ENCODE results near the gene MTO1.

The MTO1 gene

DNA sequence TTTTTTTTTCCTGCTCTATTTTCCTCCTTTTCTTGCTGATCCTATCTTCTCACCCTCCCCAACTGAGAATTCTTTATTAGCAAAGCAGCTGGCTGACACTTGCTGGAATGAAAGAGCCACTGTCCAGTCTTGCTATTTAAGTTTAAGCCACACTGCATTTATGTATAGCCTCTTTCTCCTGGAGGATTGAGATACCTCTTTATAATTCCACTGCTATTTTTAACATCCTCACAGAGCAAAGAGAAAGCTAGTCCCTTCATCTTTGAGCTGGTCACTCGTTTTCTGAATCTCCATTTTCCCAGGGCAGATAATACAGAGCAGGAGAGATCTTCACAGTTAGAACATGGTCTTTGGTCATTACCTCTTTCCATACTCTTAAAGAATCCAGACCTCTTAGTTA is 95.3 kb downstream of the MTO1 start:
- H3K4me1 ChIP-seq = peaks cover 0 to 19% (median 2%) of the 10 kb centered on the region in 10 experiments; a peak in 8 of 20 replicates
- no peaks in the 10 kb centered on the region for H3K9me3 ChIP-seq (replicated peaks in 1 of 11)
- H3K27me3 ChIP-seq = no peaks in the 10 kb centered on the region
- no peak overlapping the region for H3K27ac ChIP-seq
- no peaks in the 10 kb centered on the region for H4K20me1 ChIP-seq
- TF ChIP-seq Cebpa-rat (IDR thresholded peaks at IDR 0.05) = no peak
- H3K4me2 ChIP-seq = no peak overlapping the region
- no peak overlapping the region for H3K4me3 ChIP-seq
- H3K36me3 ChIP-seq = no peaks in the 10 kb centered on the region
- no peak overlapping the region for H3K9ac ChIP-seq

Measured in BLaER1 treated with 17β-estradiol and CSF1 and Interleukin-3, amounts not matched to agents 10 nM and 100 nM (cell line).